HEK293 (cell line): ENCODE measurements around the gene RGS7.

Experiments used
- CTCF ChIA-PET: fragments of 350-600 bp; formaldehyde crosslinking; extraction: SDS; loops from one replicate; lab custom pipeline; 2021; ENCODE audit warnings: antibody characterized with exemption; lab: Yijun Ruan, JAX
- POLR2A ChIA-PET: fragments of 300-600 bp; formaldehyde crosslinking; extraction: SDS; loops from one replicate; lab custom pipeline; 2020; ENCODE audit warnings: antibody characterized with exemption, inconsistent platforms; lab: Yijun Ruan, JAX
- H3K27ac ChIP-seq: fragments of 200-500 bp; sonication (Bioruptor generic); 2 replicates; pipeline ENCODE4 v1.5.1; 2014; ENCODE audit warnings: low read depth, low read length, control low read depth, inconsistent platforms; ENCODE audit errors: extremely low read depth
- H3K36me3 ChIP-seq, 2 experiments: fragments of 200-500 bp in 1 of 2; sonication (Bioruptor generic) in 1 of 2; 1 replicate in 1 of 2; 2 replicates in 1 of 2; pipeline ENCODE4 v1.5.1; 2014 to 2017; ENCODE audit warnings: inconsistent platforms in 2 of 2, low read length in 2 of 2; ENCODE audit not compliant: control insufficient read depth in 2 of 2, insufficient read depth in 1 of 2
- H3K4me1 ChIP-seq: fragments of 200-500 bp; sonication (Bioruptor generic); 2 replicates; pipeline ENCODE4 v1.5.1; 2014; ENCODE audit warnings: mild to moderate bottlenecking, low read length, inconsistent platforms; ENCODE audit not compliant: control insufficient read depth, insufficient read depth
- H3K4me3 ChIP-seq: 2 replicates; pipeline ENCODE4 v1.5.1; 2011; ENCODE audit warnings: low read depth, mild to moderate bottlenecking, control low read depth, low read length, moderate library complexity
- H3K9me3 ChIP-seq: fragments of 200-500 bp; sonication (Bioruptor generic); 2 replicates; pipeline ENCODE4 v1.5.1; 2014; ENCODE audit warnings: low read depth, low read length, inconsistent platforms; ENCODE audit not compliant: control insufficient read depth, insufficient read depth
- GLI4 ChIP-seq: fragments of 450-650 bp; formaldehyde crosslinking; IDR thresholded peaks from 2 replicates; pipeline ENCODE4 v1.5.1; 2016; ENCODE audit warnings: missing biosample characterization, missing genetic modification characterization
- IKZF3 ChIP-seq: fragments of 450-650 bp; IDR thresholded peaks from 2 replicates; pipeline ENCODE4 v1.5.0; 2018; ENCODE audit warnings: missing biosample characterization, mild to moderate bottlenecking, missing genetic modification characterization, moderate library complexity
- KLF16 ChIP-seq: fragments of 450-650 bp; formaldehyde crosslinking; IDR thresholded peaks from 2 replicates; pipeline ENCODE4 v1.5.1; 2017; ENCODE audit warnings: missing biosample characterization, missing genetic modification characterization
- SCRT1 ChIP-seq: fragments of 450-650 bp; formaldehyde crosslinking; IDR thresholded peaks from 2 replicates; pipeline ENCODE4 v1.5.1; 2016; ENCODE audit warnings: missing biosample characterization, missing genetic modification characterization, borderline replicate concordance
- TRIM28 ChIP-seq: IDR thresholded peaks from 2 replicates; pipeline ENCODE4 v1.6.1; 2011; ENCODE audit warnings: low read length, control low read depth, borderline replicate concordance
- ZNF292 ChIP-seq: fragments of 450-650 bp; formaldehyde crosslinking; IDR thresholded peaks from 2 replicates; pipeline ENCODE4 v1.5.1; 2016; ENCODE audit warnings: low read depth, missing biosample characterization, missing genetic modification characterization, borderline replicate concordance
- ZNF473 ChIP-seq: fragments of 450-650 bp; formaldehyde crosslinking; IDR thresholded peaks from 2 replicates; pipeline ENCODE4 v1.5.1; 2017; ENCODE audit warnings: missing biosample characterization, missing genetic modification characterization
- ZNF561 ChIP-seq: fragments of 450-650 bp; IDR thresholded peaks from 2 replicates; pipeline ENCODE4 v1.5.1; 2018; ENCODE audit warnings: missing biosample characterization, missing genetic modification characterization, borderline replicate concordance
- ZNF837 ChIP-seq: fragments of 450-650 bp; formaldehyde crosslinking; IDR thresholded peaks from 2 replicates; pipeline ENCODE4 v1.5.1; 2016; ENCODE audit warnings: missing biosample characterization, missing genetic modification characterization
- TF ChIP-seq, protein P1 (sequence below): fragments of 450-650 bp; formaldehyde crosslinking; IDR thresholded peaks from 2 replicates; pipeline ENCODE4 v1.5.1; 2016; ENCODE audit warnings: missing biosample characterization, missing genetic modification characterization
- TF ChIP-seq, protein P2 (sequence below): fragments of 450-650 bp; formaldehyde crosslinking; IDR thresholded peaks from 2 replicates; pipeline ENCODE4 v1.5.1; 2017; ENCODE audit warnings: missing biosample characterization, missing genetic modification characterization
- TF ChIP-seq, protein P3 (sequence below): fragments of 450-650 bp; formaldehyde crosslinking; IDR thresholded peaks from 2 replicates; pipeline ENCODE4 v1.5.1; 2017; ENCODE audit warnings: missing biosample characterization, missing genetic modification characterization
- TF ChIP-seq, protein P4 (sequence below): fragments of 450-650 bp; formaldehyde crosslinking; IDR thresholded peaks from 2 replicates; pipeline ENCODE4 v1.5.1; 2016; ENCODE audit warnings: missing biosample characterization, missing genetic modification characterization, borderline replicate concordance

The RGS7 gene

GRCh38 chr1:241115784-241116183, 241.2 kb downstream of the RGS7 start:
- CTCF ChIA-PET: no interaction called here
- POLR2A ChIA-PET: no interaction called here
- Histone ChIP-seq H3K27ac (no peak overlapping the region), H3K9me3 (no peaks in the 10 kb centered on the region), H3K4me1 (0 out of 2 replicates have a peak, but pooled peaks cover 5% of the 10 kb centered on the region), H3K4me3 (no peak overlapping the region), H3K36me3 (no peaks in the 10 kb centered on the region)
- TF ChIP-seq SCRT1 (tag by site-specific recombination) (no peak), KLF16 (tag by site-specific recombination) (no peak), GLI4 (tag by site-specific recombination) (no peak), ZNF473 (tag by site-specific recombination) (no peak), ZNF292 (tag by site-specific recombination) (no peak)
- TF ChIP-seq, protein P1, sequence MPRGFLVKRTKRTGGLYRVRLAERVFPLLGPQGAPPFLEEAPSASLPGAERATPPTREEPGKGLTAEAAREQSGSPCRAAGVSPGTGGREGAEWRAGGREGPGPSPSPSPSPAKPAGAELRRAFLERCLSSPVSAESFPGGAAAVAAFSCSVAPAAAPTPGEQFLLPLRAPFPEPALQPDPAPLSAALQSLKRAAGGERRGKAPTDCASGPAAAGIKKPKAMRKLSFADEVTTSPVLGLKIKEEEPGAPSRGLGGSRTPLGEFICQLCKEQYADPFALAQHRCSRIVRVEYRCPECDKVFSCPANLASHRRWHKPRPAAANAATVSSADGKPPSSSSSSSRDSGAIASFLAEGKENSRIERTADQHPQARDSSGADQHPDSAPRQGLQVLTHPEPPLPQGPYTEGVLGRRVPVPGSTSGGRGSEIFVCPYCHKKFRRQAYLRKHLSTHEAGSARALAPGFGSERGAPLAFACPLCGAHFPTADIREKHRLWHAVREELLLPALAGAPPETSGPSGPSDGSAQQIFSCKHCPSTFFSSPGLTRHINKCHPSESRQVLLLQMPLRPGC (tag by site-specific recombination): no peak
- TF ChIP-seq, protein P2, sequence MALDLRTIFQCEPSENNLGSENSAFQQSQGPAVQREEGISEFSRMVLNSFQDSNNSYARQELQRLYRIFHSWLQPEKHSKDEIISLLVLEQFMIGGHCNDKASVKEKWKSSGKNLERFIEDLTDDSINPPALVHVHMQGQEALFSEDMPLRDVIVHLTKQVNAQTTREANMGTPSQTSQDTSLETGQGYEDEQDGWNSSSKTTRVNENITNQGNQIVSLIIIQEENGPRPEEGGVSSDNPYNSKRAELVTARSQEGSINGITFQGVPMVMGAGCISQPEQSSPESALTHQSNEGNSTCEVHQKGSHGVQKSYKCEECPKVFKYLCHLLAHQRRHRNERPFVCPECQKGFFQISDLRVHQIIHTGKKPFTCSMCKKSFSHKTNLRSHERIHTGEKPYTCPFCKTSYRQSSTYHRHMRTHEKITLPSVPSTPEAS: no peak

GRCh38 chr1:241114699-241115233, 242.2 kb downstream of the RGS7 start:
- Histone ChIP-seq H3K4me1 (0 out of 2 replicates have a peak, but pooled peaks cover 5% of the 10 kb centered on the region), H3K9me3 (no peaks in the 10 kb centered on the region), H3K4me3 (no peak overlapping the region), H3K27ac (no peak overlapping the region), H3K36me3 (no peaks in the 10 kb centered on the region)
- CTCF ChIA-PET: interaction anchor here (0.7 kb wide), 1 partner anchor 379 kb away, joined by 4 read pairs; no protein-coding TSS in a partner anchor
- POLR2A ChIA-PET: no interaction called here
- TF ChIP-seq ZNF561 (tag by site-specific recombination) (0 out of 2 replicates have a peak, but pooled peaks have one; percentile 33), TRIM28 (peak; percentile 43; the same call in 1 of the 2 replicates), IKZF3 (tag by site-specific recombination) (no peak), ZNF837 (tag by site-specific recombination) (no peak)
- TF ChIP-seq, protein P3, sequence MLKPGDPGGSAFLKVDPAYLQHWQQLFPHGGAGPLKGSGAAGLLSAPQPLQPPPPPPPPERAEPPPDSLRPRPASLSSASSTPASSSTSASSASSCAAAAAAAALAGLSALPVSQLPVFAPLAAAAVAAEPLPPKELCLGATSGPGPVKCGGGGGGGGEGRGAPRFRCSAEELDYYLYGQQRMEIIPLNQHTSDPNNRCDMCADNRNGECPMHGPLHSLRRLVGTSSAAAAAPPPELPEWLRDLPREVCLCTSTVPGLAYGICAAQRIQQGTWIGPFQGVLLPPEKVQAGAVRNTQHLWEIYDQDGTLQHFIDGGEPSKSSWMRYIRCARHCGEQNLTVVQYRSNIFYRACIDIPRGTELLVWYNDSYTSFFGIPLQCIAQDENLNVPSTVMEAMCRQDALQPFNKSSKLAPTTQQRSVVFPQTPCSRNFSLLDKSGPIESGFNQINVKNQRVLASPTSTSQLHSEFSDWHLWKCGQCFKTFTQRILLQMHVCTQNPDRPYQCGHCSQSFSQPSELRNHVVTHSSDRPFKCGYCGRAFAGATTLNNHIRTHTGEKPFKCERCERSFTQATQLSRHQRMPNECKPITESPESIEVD (tag by site-specific recombination): peak; percentile 38; the same call in 1 of the 2 replicates
- TF ChIP-seq, protein P4, sequence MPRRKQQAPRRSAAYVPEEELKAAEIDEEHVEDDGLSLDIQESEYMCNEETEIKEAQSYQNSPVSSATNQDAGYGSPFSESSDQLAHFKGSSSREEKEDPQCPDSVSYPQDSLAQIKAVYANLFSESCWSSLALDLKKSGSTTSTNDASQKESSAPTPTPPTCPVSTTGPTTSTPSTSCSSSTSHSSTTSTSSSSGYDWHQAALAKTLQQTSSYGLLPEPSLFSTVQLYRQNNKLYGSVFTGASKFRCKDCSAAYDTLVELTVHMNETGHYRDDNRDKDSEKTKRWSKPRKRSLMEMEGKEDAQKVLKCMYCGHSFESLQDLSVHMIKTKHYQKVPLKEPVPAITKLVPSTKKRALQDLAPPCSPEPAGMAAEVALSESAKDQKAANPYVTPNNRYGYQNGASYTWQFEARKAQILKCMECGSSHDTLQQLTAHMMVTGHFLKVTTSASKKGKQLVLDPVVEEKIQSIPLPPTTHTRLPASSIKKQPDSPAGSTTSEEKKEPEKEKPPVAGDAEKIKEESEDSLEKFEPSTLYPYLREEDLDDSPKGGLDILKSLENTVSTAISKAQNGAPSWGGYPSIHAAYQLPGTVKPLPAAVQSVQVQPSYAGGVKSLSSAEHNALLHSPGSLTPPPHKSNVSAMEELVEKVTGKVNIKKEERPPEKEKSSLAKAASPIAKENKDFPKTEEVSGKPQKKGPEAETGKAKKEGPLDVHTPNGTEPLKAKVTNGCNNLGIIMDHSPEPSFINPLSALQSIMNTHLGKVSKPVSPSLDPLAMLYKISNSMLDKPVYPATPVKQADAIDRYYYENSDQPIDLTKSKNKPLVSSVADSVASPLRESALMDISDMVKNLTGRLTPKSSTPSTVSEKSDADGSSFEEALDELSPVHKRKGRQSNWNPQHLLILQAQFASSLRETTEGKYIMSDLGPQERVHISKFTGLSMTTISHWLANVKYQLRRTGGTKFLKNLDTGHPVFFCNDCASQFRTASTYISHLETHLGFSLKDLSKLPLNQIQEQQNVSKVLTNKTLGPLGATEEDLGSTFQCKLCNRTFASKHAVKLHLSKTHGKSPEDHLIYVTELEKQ (tag by site-specific recombination): no peak
